Parathyroid adenoma (tissue), 2 donors: Measurements from ENCODE around the gene LRRC15.

Experiments used
- H2AFZ ChIP-seq: fragments of 300-600 bp; sonication (generic); one replicate; pipeline ENCODE4 v1.7.0; 2017; ENCODE audit warnings: antibody characterized with exemption, mild to moderate bottlenecking
- H3K27ac ChIP-seq: fragments of 300-600 bp; sonication (generic); one replicate; pipeline ENCODE4 v1.7.0; 2017
- H3K27me3 ChIP-seq: fragments of 300-600 bp; sonication (generic); one replicate; pipeline ENCODE4 v1.7.0; 2017; ENCODE audit warnings: low read length; ENCODE audit not compliant: control insufficient read depth, insufficient read depth
- H3K36me3 ChIP-seq: fragments of 300-600 bp; sonication (generic); one replicate; pipeline ENCODE4 v1.7.0; 2017; ENCODE audit warnings: low read length; ENCODE audit not compliant: control insufficient read depth, insufficient read depth
- H3K4me1 ChIP-seq: fragments of 300-600 bp; sonication (generic); one replicate; pipeline ENCODE4 v1.7.0; 2017; ENCODE audit warnings: control low read depth
- H3K4me2 ChIP-seq: fragments of 300-600 bp; sonication (generic); one replicate; pipeline ENCODE4 v1.7.0; 2017; ENCODE audit warnings: low read length
- H3K4me3 ChIP-seq: fragments of 300-600 bp; sonication (generic); one replicate; pipeline ENCODE4 v1.7.0; 2017; ENCODE audit warnings: low read depth, low read length
- H3K79me2 ChIP-seq: fragments of 300-600 bp; sonication (generic); one replicate; pipeline ENCODE4 v1.7.0; 2017; ENCODE audit warnings: control low read depth
- H3K9ac ChIP-seq: fragments of 300-600 bp; sonication (generic); one replicate; pipeline ENCODE4 v1.7.0; 2017; ENCODE audit warnings: mild to moderate bottlenecking
- H3K9me3 ChIP-seq: fragments of 300-600 bp; sonication (generic); one replicate; pipeline ENCODE4 v1.7.0; 2017; ENCODE audit warnings: low read length; ENCODE audit not compliant: control insufficient read depth
- TF ChIP-seq, protein P1 (sequence below): fragments of 300-600 bp; sonication (generic); IDR thresholded peaks from one replicate; pipeline ENCODE4 v1.7.0; 2017; ENCODE audit warnings: antibody characterized with exemption, mild to moderate bottlenecking
- donor health status: primary hyperparathyroidism.

LRRC15 gene

GRCh38 chr3:194307849-194308248, 61.7 kb downstream of the LRRC15 start:
- H3K9ac ChIP-seq, result no peak overlapping the region
- TF ChIP-seq, protein P1, sequence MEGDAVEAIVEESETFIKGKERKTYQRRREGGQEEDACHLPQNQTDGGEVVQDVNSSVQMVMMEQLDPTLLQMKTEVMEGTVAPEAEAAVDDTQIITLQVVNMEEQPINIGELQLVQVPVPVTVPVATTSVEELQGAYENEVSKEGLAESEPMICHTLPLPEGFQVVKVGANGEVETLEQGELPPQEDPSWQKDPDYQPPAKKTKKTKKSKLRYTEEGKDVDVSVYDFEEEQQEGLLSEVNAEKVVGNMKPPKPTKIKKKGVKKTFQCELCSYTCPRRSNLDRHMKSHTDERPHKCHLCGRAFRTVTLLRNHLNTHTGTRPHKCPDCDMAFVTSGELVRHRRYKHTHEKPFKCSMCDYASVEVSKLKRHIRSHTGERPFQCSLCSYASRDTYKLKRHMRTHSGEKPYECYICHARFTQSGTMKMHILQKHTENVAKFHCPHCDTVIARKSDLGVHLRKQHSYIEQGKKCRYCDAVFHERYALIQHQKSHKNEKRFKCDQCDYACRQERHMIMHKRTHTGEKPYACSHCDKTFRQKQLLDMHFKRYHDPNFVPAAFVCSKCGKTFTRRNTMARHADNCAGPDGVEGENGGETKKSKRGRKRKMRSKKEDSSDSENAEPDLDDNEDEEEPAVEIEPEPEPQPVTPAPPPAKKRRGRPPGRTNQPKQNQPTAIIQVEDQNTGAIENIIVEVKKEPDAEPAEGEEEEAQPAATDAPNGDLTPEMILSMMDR, result no peak
- no peaks in the 10 kb centered on the region for H3K36me3 ChIP-seq
- no peaks in the 10 kb centered on the region for H3K79me2 ChIP-seq
- no peak overlapping the region for H3K4me2 ChIP-seq
- no peak overlapping the region for H2AFZ ChIP-seq
- no peaks in the 10 kb centered on the region for H3K27me3 ChIP-seq
- no peak overlapping the region for H3K4me3 ChIP-seq
- no peaks in the 10 kb centered on the region for H3K9me3 ChIP-seq
- H3K27ac ChIP-seq, result no peak overlapping the region
- H3K4me1 ChIP-seq, result peaks cover 31% of the 10 kb centered on the region

GRCh38 chr3:194306771-194307640, 62.5 kb downstream of the LRRC15 start:
- TF ChIP-seq, protein P1, result no peak
- H3K27ac ChIP-seq, result no peak overlapping the region

GRCh38 chr3:194306109-194306686, 63.3 kb downstream of the LRRC15 start:
- Histone ChIP-seq H3K4me3 (no peak overlapping the region), H3K4me2 (no peak overlapping the region), H3K4me1 (peaks cover 17% of the 10 kb centered on the region), H3K9me3 (no peaks in the 10 kb centered on the region), H3K79me2 (no peaks in the 10 kb centered on the region), H3K27ac (no peak overlapping the region), H3K9ac (no peak overlapping the region), H3K27me3 (no peaks in the 10 kb centered on the region), H3K36me3 (no peaks in the 10 kb centered on the region), H2AFZ (no peak overlapping the region)
- TF ChIP-seq, protein P1, result no peak

More at GRCh38 chr3:194306771-194307640, 62.5 kb downstream of the LRRC15 start:
- Histone ChIP-seq H3K9me3 (no peaks in the 10 kb centered on the region), H3K9ac (no peak overlapping the region), H2AFZ (no peak overlapping the region), H3K36me3 (no peaks in the 10 kb centered on the region), H3K4me2 (no peak overlapping the region), H3K79me2 (no peaks in the 10 kb centered on the region), H3K4me3 (no peak overlapping the region), H3K4me1 (peaks cover 22% of the 10 kb centered on the region), H3K27me3 (no peaks in the 10 kb centered on the region)

- TF ChIP-seq, protein P1, result no peak
- H3K79me2 ChIP-seq, result no peaks in the 10 kb centered on the region
- no peak overlapping the region for H3K4me3 ChIP-seq
- no peaks in the 10 kb centered on the region for H3K27me3 ChIP-seq
- H3K36me3 ChIP-seq, result no peaks in the 10 kb centered on the region
- H3K4me2 ChIP-seq, result no peak overlapping the region
- no peak overlapping the region for H3K9ac ChIP-seq
- no peak overlapping the region for H2AFZ ChIP-seq
- no peak overlapping the region for H3K27ac ChIP-seq
- H3K9me3 ChIP-seq, result no peaks in the 10 kb centered on the region
- peaks cover 17% of the 10 kb centered on the region for H3K4me1 ChIP-seq
Measured at GRCh38 chr3:194305356-194306108, 64.0 kb downstream of the LRRC15 start.
